A549 (cell line): Measurements from ENCODE around the gene PON2. TPM values are rescaled to one million over a fixed set of nuclear protein-coding genes. Genes with fewer than 3 reads are reported as not detected.

Experiments
- ATAC-seq, 2 experiments: fragments of 200-7000 bp in 1 of 2; fragments of >200 bp in 1 of 2; cut with Nextera tagmentation in 1 of 2; cut with Tn5 transposase in 1 of 2; 3 replicates each; pipeline versions ENCODE4 v1.8.0 to v1.9.1; 2018 to 2020; ENCODE audit warnings: mild to moderate bottlenecking in 1 of 2, moderate library complexity in 1 of 2
- CTCF ChIA-PET: fragments of 300-600 bp; sonication (Branson Sonifier 250); formaldehyde crosslinking; extraction: SDS; loops from one replicate; lab custom pipeline; 2021; ENCODE audit warnings: antibody characterized with exemption, inconsistent platforms; lab: Yijun Ruan, JAX
- POLR2A ChIA-PET: fragments of 350-600 bp; formaldehyde crosslinking; extraction: SDS; loops from one replicate; lab custom pipeline; 2021; ENCODE audit warnings: antibody characterized with exemption, inconsistent platforms; lab: Yijun Ruan, JAX
- DNase-seq, 2 experiments: peaks; one replicate each; pipeline versions ENCODE4 v3.0.0 to v3.0.0-alpha.2; 2011 to 2016; ENCODE audit warnings: low read depth in 1 of 2, low spot score in 1 of 2
- FAIRE-seq: peaks from 2 replicates; lab custom pipeline; 2011; peaks lifted over from hg19 to GRCh38; lab: Jason Lieb, UNC
- H3K27ac ChIP-seq, 2 experiments: fragments of >200 bp; sonication (Bioruptor Twin); formaldehyde crosslinking; 3 replicates each; pipeline ENCODE4 v1.5.1; 2016 to 2017
- H3K4me1 ChIP-seq: fragments of >200 bp; sonication (Bioruptor Twin); formaldehyde crosslinking; 3 replicates; pipeline ENCODE4 v1.6.1; 2016
- H3K4me2 ChIP-seq: fragments of >200 bp; sonication (Bioruptor Twin); formaldehyde crosslinking; 3 replicates; pipeline ENCODE4 v1.6.1; 2016
- H3K4me3 ChIP-seq: fragments of >200 bp; sonication (Bioruptor Twin); formaldehyde crosslinking; 3 replicates; pipeline ENCODE4 v1.5.1; 2016
- H3K9me3 ChIP-seq: fragments of >200 bp; sonication (Bioruptor Twin); formaldehyde crosslinking; 3 replicates; pipeline ENCODE4 v1.6.1; 2016
- ATOH8 ChIP-seq: fragments of 250-450 bp; sonication (Bioruptor Pico); IDR thresholded peaks from 2 replicates; pipeline ENCODE4 v1.5.0; 2020; ENCODE audit warnings: low read depth, mild to moderate bottlenecking, moderate library complexity
- BCL3 ChIP-seq: fragments of >200 bp; sonication (Bioruptor Twin); formaldehyde crosslinking; IDR thresholded peaks from 3 replicates; pipeline ENCODE4 v1.6.1; 2016
- CBX8 ChIP-seq: fragments of 200-600 bp; sonication (generic); IDR thresholded peaks from 2 replicates; pipeline ENCODE4 v1.6.1; 2016
- CHD4 ChIP-seq: fragments of 200-600 bp; sonication (generic); IDR thresholded peaks from 2 replicates; pipeline ENCODE4 v1.6.1; 2016; ENCODE audit warnings: antibody characterized with exemption, mild to moderate bottlenecking, borderline replicate concordance
- CTCF ChIP-seq: fragments of >200 bp; sonication (Bioruptor Twin); formaldehyde crosslinking; IDR thresholded peaks from 3 replicates; pipeline ENCODE4 v1.5.1; 2016
- EHF ChIP-seq: fragments of 250-450 bp; sonication (Bioruptor Pico); IDR thresholded peaks from 2 replicates; pipeline ENCODE4 v1.5.0; 2020; ENCODE audit warnings: mild to moderate bottlenecking
- EHMT2 ChIP-seq: fragments of 200-600 bp; sonication (generic); IDR thresholded peaks from 2 replicates; pipeline ENCODE4 v1.6.1; 2016; ENCODE audit warnings: antibody characterized with exemption, low read depth, mild to moderate bottlenecking, moderate library complexity
- FOSB ChIP-seq: fragments of 250-450 bp; sonication (Bioruptor Pico); IDR thresholded peaks from 2 replicates; pipeline ENCODE4 v1.5.0; 2020; ENCODE audit warnings: mild to moderate bottlenecking, moderate library complexity
- FOXS1 ChIP-seq: fragments of 250-450 bp; sonication (Bioruptor Pico); IDR thresholded peaks from 2 replicates; pipeline ENCODE4 v1.5.0; 2020; ENCODE audit warnings: mild to moderate bottlenecking, moderate library complexity
- HOXB13 ChIP-seq: fragments of 250-450 bp; sonication (Bioruptor Pico); IDR thresholded peaks from 2 replicates; pipeline ENCODE4 v1.5.0; 2020; ENCODE audit warnings: low read depth, mild to moderate bottlenecking, moderate library complexity
- HOXB5 ChIP-seq: fragments of 250-450 bp; sonication (Bioruptor Pico); IDR thresholded peaks from 2 replicates; pipeline ENCODE4 v1.5.0; 2020; ENCODE audit warnings: mild to moderate bottlenecking, moderate library complexity
- JUN ChIP-seq, 2 experiments: fragments of >200 bp; sonication (Bioruptor Twin); formaldehyde crosslinking; IDR thresholded peaks; 2 replicates in 1 of 2; 3 replicates in 1 of 2; pipeline ENCODE4 v1.6.1; 2016 to 2017
- KDM1A ChIP-seq: fragments of 200-600 bp; sonication (generic); IDR thresholded peaks from 2 replicates; pipeline ENCODE4 v1.6.1; 2016; ENCODE audit warnings: low read depth, mild to moderate bottlenecking
- MAX ChIP-seq: IDR thresholded peaks from 2 replicates; pipeline ENCODE4 v1.6.1; 2012
- MAZ ChIP-seq: fragments of 150-350 bp; IDR thresholded peaks from 2 replicates; pipeline ENCODE4 v1.6.1; 2014; ENCODE audit warnings: antibody characterized with exemption, low read depth, low read length, borderline replicate concordance
- MYC ChIP-seq: IDR thresholded peaks from 2 replicates; pipeline ENCODE4 v1.6.1; 2012; ENCODE audit warnings: mild to moderate bottlenecking, inconsistent platforms, low read length, improper control_type of control experiment, borderline replicate concordance
- NFE2L2 ChIP-seq: fragments of 150-350 bp; conservative IDR thresholded peaks from 2 replicates; pipeline ENCODE4 v1.6.1; 2014; ENCODE audit warnings: low read length
- NR3C1 ChIP-seq: fragments of >200 bp; sonication (Bioruptor Twin); formaldehyde crosslinking; IDR thresholded peaks from 3 replicates; pipeline ENCODE4 v1.6.1; 2017
- POLR2A ChIP-seq: IDR thresholded peaks from 2 replicates; pipeline ENCODE4 v1.6.1; 2012; ENCODE audit warnings: mild to moderate bottlenecking, low read length
- POLR2AphosphoS2 ChIP-seq: conservative IDR thresholded peaks from 2 replicates; pipeline ENCODE4 v1.6.1; 2012; ENCODE audit warnings: low read length, improper control_type of control experiment, inconsistent platforms
- REST ChIP-seq: fragments of 200-600 bp; sonication (generic); IDR thresholded peaks from 2 replicates; pipeline ENCODE4 v1.6.1; 2016; ENCODE audit warnings: antibody characterized with exemption, mild to moderate bottlenecking, moderate library complexity
- RFX5 ChIP-seq: fragments of 450-650 bp; IDR thresholded peaks from 2 replicates; pipeline ENCODE4 v1.7.1; 2014; ENCODE audit warnings: antibody characterized with exemption, mild to moderate bottlenecking, moderate library complexity
- SREBF2 ChIP-seq: fragments of 450-650 bp; IDR thresholded peaks from 2 replicates; pipeline ENCODE4 v1.6.1; 2014; ENCODE audit warnings: mild to moderate bottlenecking, moderate library complexity
- TP53 ChIP-seq: fragments of 250-450 bp; sonication (Bioruptor Pico); IDR thresholded peaks from 2 replicates; pipeline ENCODE4 v1.5.0; 2021; ENCODE audit warnings: mild to moderate bottlenecking, moderate library complexity
- ZC3H11A ChIP-seq: fragments of 450-650 bp; IDR thresholded peaks from 2 replicates; pipeline ENCODE4 v1.6.1; 2014; ENCODE audit warnings: antibody characterized with exemption, mild to moderate bottlenecking
- ZNF302 ChIP-seq: fragments of 250-450 bp; sonication (Bioruptor Pico); IDR thresholded peaks from 2 replicates; pipeline ENCODE4 v1.9.0; 2021; ENCODE audit warnings: inconsistent platforms, mild to moderate bottlenecking, moderate library complexity
- WGBS: methylation state at CpG from one replicate; pipeline ENCODE4 v1.1.6; 2017; ENCODE audit errors: missing lambda C conversion rate; 5-methylcytosine and 5-hydroxymethylcytosine counted together
- polyA plus RNA-seq, 4 experiments: library from polyadenylated mRNA; depleted of rRNA in 3 of 4; stranded (reverse); fragments of >200 nt; fragmentation: RNase III in 1 of 4; extraction: RNeasy Plus Mini Kit Qiagen cat#74134 plus additional on column Dnase treatment in 1 of 4; gene quantifications; 2 replicates in 3 of 4; 3 replicates in 1 of 4; pipeline ENCODE4 v1.2.3, GENCODE V29; 2011 to 2017

The PON2 gene
- polyA plus RNA-seq, 2 of the 4 experiments (the other 2 are of a cell fraction) = 395 to 829 TPM

- TF ChIP-seq FOXS1 (CRISPR knock-in tag) (no peak), EHMT2 (no peak)
- Histone ChIP-seq H3K4me2 (peak overlapping the region; percentile 90), H3K27ac (peak overlapping the region; percentile 96 to 98), H3K4me3 (peak overlapping the region; percentile 65; the same call in 1 of the 3 replicates), H3K9me3 (no peaks in the 10 kb centered on the region), H3K4me1 (peaks cover 81% of the 10 kb centered on the region)
- DNase-seq (peak in 1 of 2 experiments; percentile 70), FAIRE-seq (no peak), ATAC-seq (no peak)
- CTCF ChIA-PET = interaction anchor here (1.0 to 3.5 kb wide), 6 partner anchors 37 to 250 kb away, joined by 3 to 32 read pairs (median 4); partner anchors contain the start of gene PON3
- WGBS = 5% methylated on average over 4 of the region's 4 CpGs
- POLR2A ChIA-PET = interaction anchor here (1.9 to 3.0 kb wide), 4 partner anchors 34 to 41 kb away, joined by 4 to 20 read pairs (median 12); partner anchors contain the start of gene PON3
Observed at GRCh38 chr7:95436407-95436806, 1.6 kb upstream of the PON2 start.

- DNase-seq (no peak), ATAC-seq (peak; percentile 12 to 58; a peak in 5 of 6 replicates), FAIRE-seq (no peak)
- ChIA-PET CTCF (interaction anchor here (0.7 to 3.5 kb wide), 10 partner anchors 23 to 251 kb away, joined by 3 to 32 read pairs (median 3); partner anchors contain the start of gene PON3), POLR2A (interaction anchor here (0.6 to 3.0 kb wide), 11 partner anchors 9 to 65 kb away, joined by 3 to 20 read pairs (median 7); partner anchors contain the start of gene PON3)
- H3K4me3 ChIP-seq = peak overlapping the region; percentile 65
- no peaks in the 10 kb centered on the region for H3K9me3 ChIP-seq
- peak overlapping the region; percentile 96 to 98 for H3K27ac ChIP-seq
- 2% methylated on average over 9 of the region's 9 CpGs for WGBS
- no peak for TF ChIP-seq MYC
- peak; percentile 72 for TF ChIP-seq HOXB13
- TF ChIP-seq JUN (IDR thresholded peaks at IDR 0.05) = peak in 1 of 2 experiments; percentile 38; a peak in 2 of 5 replicates
- TF ChIP-seq EHF (CRISPR knock-in tag) = no peak
- TF ChIP-seq POLR2A = peak; percentile 76
- TF ChIP-seq NFE2L2 = no peak
- TF ChIP-seq CHD4 = no peak
- no peak; the same call in 1 of the 2 replicates for TF ChIP-seq ZNF302
- TF ChIP-seq TP53 (CRISPR knock-in tag) = no peak
- TF ChIP-seq CTCF = no peak
- no peak; the same call in 1 of the 2 replicates for TF ChIP-seq MAX
- no peak; the same call in 1 of the 2 replicates for TF ChIP-seq HOXB5 (CRISPR knock-in tag)
- TF ChIP-seq EHMT2 = no peak
- no peak for TF ChIP-seq ZC3H11A
- TF ChIP-seq CBX8 = no peak
- no peak for TF ChIP-seq NR3C1
- TF ChIP-seq MAZ = no peak
- TF ChIP-seq FOSB (CRISPR knock-in tag) = no peak
- peak overlapping the region; percentile 90 for H3K4me2 ChIP-seq
- peaks cover 81% of the 10 kb centered on the region for H3K4me1 ChIP-seq
Observed at GRCh38 chr7:95435422-95435780, 573 bp upstream of the PON2 start.

- Histone ChIP-seq H3K4me1 (peaks cover 78% of the 10 kb centered on the region), H3K4me3 (peak overlapping the region; percentile 65), H3K4me2 (peak overlapping the region; percentile 90), H3K27ac (peak overlapping the region; percentile 96 to 98), H3K9me3 (no peaks in the 10 kb centered on the region)
- POLR2A ChIA-PET = interaction anchor here (0.7 to 3.0 kb wide), 10 partner anchors 8 to 67 kb away, joined by 3 to 20 read pairs (median 5); partner anchors contain the start of gene PON3
- 7% methylated on average over 6 of the region's 6 CpGs for WGBS
- DNase-seq = no peak
- no peak for ATAC-seq
- no peak for FAIRE-seq
- CTCF ChIA-PET = interaction anchor here (0.9 to 3.5 kb wide), 7 partner anchors 9 to 256 kb away, joined by 3 to 32 read pairs (median 4); partner anchors contain the start of gene PON3
- TF ChIP-seq SREBF2 (no peak), HOXB5 (CRISPR knock-in tag) (no peak), FOXS1 (CRISPR knock-in tag) (no peak), CBX8 (no peak), KDM1A (no peak), POLR2AphosphoS2 (no peak), RFX5 (no peak), REST (no peak), BCL3 (no peak), ATOH8 (CRISPR knock-in tag) (no peak), ZC3H11A (no peak)
Observed at GRCh38 chr7:95433952-95434556, 774 bp downstream of the PON2 start.
